HG02588 (cell line): ENCODE results near the gene SEPTIN7.

ENCODE experiments used
- ATAC-seq: cut with Tn5 transposase; IDR thresholded peaks from one replicate; pipeline ENCODE4 v1.9.1; 2021; ENCODE audit warnings: mild to moderate bottlenecking, moderate library complexity; ENCODE audit not compliant: unreplicated experiment

Gene SEPTIN7

GRCh38 chr7:35785250-35785649, 15.6 kb upstream of the SEPTIN7 start:
- ATAC-seq = no peak

GRCh38 chr7:35787925-35788324, 12.9 kb upstream of the SEPTIN7 start:
- ATAC-seq = no peak

- ATAC-seq = no peak
Measured at GRCh38 chr7:35792472-35792871, 8.4 kb upstream of the SEPTIN7 start.

- no peak for ATAC-seq
Measured at GRCh38 chr7:35792873-35793489, 7.9 kb upstream of the SEPTIN7 start.

GRCh38 chr7:35797311-35797710, 3.5 kb upstream of the SEPTIN7 start:
- no peak for ATAC-seq

GRCh38 chr7:35799846-35800717, 775 bp upstream of the SEPTIN7 start:
- ATAC-seq = peak; percentile 50

- ATAC-seq = peak; percentile 28
Measured at GRCh38 chr7:35801392-35802101, 690 bp downstream of the SEPTIN7 start.

- ATAC-seq = no peak
Measured at GRCh38 chr7:35802102-35802466, 1.2 kb downstream of the SEPTIN7 start.

GRCh38 chr7:35802649-35803048, 1.8 kb downstream of the SEPTIN7 start:
- no peak for ATAC-seq

- no peak for ATAC-seq
Measured at GRCh38 chr7:35804231-35804970, 3.5 kb downstream of the SEPTIN7 start.

GRCh38 chr7:35805876-35806275, 5.0 kb downstream of the SEPTIN7 start:
- ATAC-seq = no peak

- no peak for ATAC-seq
Measured at GRCh38 chr7:35816514-35816913, 15.7 kb downstream of the SEPTIN7 start.

- ATAC-seq = no peak
Measured at GRCh38 chr7:35817181-35817580, 16.3 kb downstream of the SEPTIN7 start.

- ATAC-seq = no peak
Measured at GRCh38 chr7:35817930-35818329, 17.1 kb downstream of the SEPTIN7 start.

- ATAC-seq = no peak
Measured at GRCh38 chr7:35818513-35818912, 17.7 kb downstream of the SEPTIN7 start.

GRCh38 chr7:35819310-35819709, 18.5 kb downstream of the SEPTIN7 start:
- ATAC-seq = no peak

- ATAC-seq = no peak
Measured at GRCh38 chr7:35819954-35820703, 19.3 kb downstream of the SEPTIN7 start.

GRCh38 chr7:35820858-35821257, 20.0 kb downstream of the SEPTIN7 start:
- no peak for ATAC-seq

GRCh38 chr7:35823440-35823839, 22.6 kb downstream of the SEPTIN7 start:
- ATAC-seq = no peak

GRCh38 chr7:35825974-35826373, 25.1 kb downstream of the SEPTIN7 start:
- no peak for ATAC-seq
